ENCODE results near the gene HS3ST3B1.

Gene HS3ST3B1

GRCh38 chr17:14351493-14351892 is 50.6 kb downstream of the HS3ST3B1 start:
- FAIRE-seq: no peak

GRCh38 chr17:14352136-14352535 is 51.3 kb downstream of the HS3ST3B1 start:
- DNase-seq (ENCODE audit: insufficient read length, low spot score) (no peak), FAIRE-seq (no peak)

More at GRCh38 chr17:14351493-14351892, 50.6 kb downstream of the HS3ST3B1 start:
- no peak for DNase-seq (ENCODE audit: insufficient read length, low spot score)

- no peak for FAIRE-seq
- DNase-seq (ENCODE audit: insufficient read length, low spot score): no peak
Measured at GRCh38 chr17:14353861-14354474, 53.1 kb downstream of the HS3ST3B1 start.

GRCh38 chr17:14354807-14355206 is 53.9 kb downstream of the HS3ST3B1 start:
- DNase-seq (ENCODE audit: insufficient read length, low spot score) (no peak), FAIRE-seq (no peak)

GRCh38 chr17:14355556-14355955 is 54.7 kb downstream of the HS3ST3B1 start:
- DNase-seq (ENCODE audit: insufficient read length, low spot score) (no peak), FAIRE-seq (no peak)

- no peak for DNase-seq (ENCODE audit: insufficient read length, low spot score)
- FAIRE-seq: no peak
Measured at GRCh38 chr17:14359163-14360020, 58.5 kb downstream of the HS3ST3B1 start.

GRCh38 chr17:14360856-14361255 is 60.0 kb downstream of the HS3ST3B1 start:
- no peak for FAIRE-seq
- no peak for DNase-seq (ENCODE audit: insufficient read length, low spot score)

GRCh38 chr17:14361470-14361869 is 60.6 kb downstream of the HS3ST3B1 start:
- DNase-seq (ENCODE audit: insufficient read length, low spot score) (no peak), FAIRE-seq (no peak)

- no peak for FAIRE-seq
- DNase-seq (ENCODE audit: insufficient read length, low spot score): no peak
Measured at GRCh38 chr17:14361945-14362508, 61.1 kb downstream of the HS3ST3B1 start.

GRCh38 chr17:14366199-14366598 is 65.3 kb downstream of the HS3ST3B1 start:
- no peak for DNase-seq (ENCODE audit: insufficient read length, low spot score)
- FAIRE-seq: no peak

GRCh38 chr17:14372461-14372860 is 71.6 kb downstream of the HS3ST3B1 start:
- no peak for FAIRE-seq
- DNase-seq (ENCODE audit: insufficient read length, low spot score): no peak

- FAIRE-seq (no peak), DNase-seq (ENCODE audit: insufficient read length, low spot score) (no peak)
Measured at GRCh38 chr17:14372905-14373613, 72.2 kb downstream of the HS3ST3B1 start.

- no peak for FAIRE-seq
- peak; percentile 7 for DNase-seq (ENCODE audit: insufficient read length, low spot score)
Measured at GRCh38 chr17:14373614-14374259, 72.9 kb downstream of the HS3ST3B1 start.

- no peak for DNase-seq (ENCODE audit: insufficient read length, low spot score)
- no peak for FAIRE-seq
Measured at GRCh38 chr17:14374268-14374667, 73.4 kb downstream of the HS3ST3B1 start.

- FAIRE-seq (no peak), DNase-seq (ENCODE audit: insufficient read length, low spot score) (no peak)
Measured at GRCh38 chr17:14376666-14377065, 75.8 kb downstream of the HS3ST3B1 start.

GRCh38 chr17:14381606-14382005 is 80.7 kb downstream of the HS3ST3B1 start:
- FAIRE-seq (no peak), DNase-seq (ENCODE audit: insufficient read length, low spot score) (no peak)

- FAIRE-seq: no peak
Measured at GRCh38 chr17:14387036-14387435, 86.2 kb downstream of the HS3ST3B1 start.

GRCh38 chr17:14389681-14390080 is 88.8 kb downstream of the HS3ST3B1 start:
- FAIRE-seq: no peak
- DNase-seq (ENCODE audit: insufficient read length, low spot score): no peak

More at GRCh38 chr17:14387036-14387435, 86.2 kb downstream of the HS3ST3B1 start:
- DNase-seq (ENCODE audit: insufficient read length, low spot score): no peak

GRCh38 chr17:14393723-14394122 is 92.8 kb downstream of the HS3ST3B1 start:
- DNase-seq (ENCODE audit: insufficient read length, low spot score): no peak
- no peak for FAIRE-seq

- no peak for DNase-seq (ENCODE audit: insufficient read length, low spot score)
- no peak for FAIRE-seq
Measured at GRCh38 chr17:14395255-14395654, 94.4 kb downstream of the HS3ST3B1 start.

GRCh38 chr17:14396547-14396946 is 95.7 kb downstream of the HS3ST3B1 start:
- DNase-seq (ENCODE audit: insufficient read length, low spot score) (no peak), FAIRE-seq (no peak)

Measured in HTR-8/SVneo (cell line).